Measurements from ENCODE around the gene HOATZ. TPM values are rescaled to one million over a fixed set of nuclear protein-coding genes. Genes with fewer than 3 reads are reported as not detected.

The HOATZ gene
- total RNA-seq, 2 experiments from 2014 or later = not detected

GRCh38 chr11:111518668-111519067 is 4.1 kb downstream of the HOATZ start:
- Histone ChIP-seq H3K27ac (ENCODE audit: low read depth, low read length, poor library complexity, severe bottlenecking) (no peak overlapping the region), H3K4me3 (ENCODE audit: low read depth, low read length, poor library complexity, severe bottlenecking) (no peak overlapping the region), H3K9me2 (ENCODE audit: insufficient read depth, low read length) (no peaks in the 10 kb centered on the region), H3K36me3 (ENCODE audit: insufficient read depth, low read length) (no peaks in the 10 kb centered on the region), H3K4me1 (ENCODE audit: insufficient read depth, low read length, poor library complexity, severe bottlenecking) (no peaks in the 10 kb centered on the region), H3K79me2 (ENCODE audit: insufficient read depth, low read depth, low read length) (no peaks in the 10 kb centered on the region), H2AFZ (ENCODE audit: low read length) (no peak overlapping the region), H3K4me2 (ENCODE audit: low read length) (no peak overlapping the region), H4K20me1 (ENCODE audit: insufficient read depth, low read length) (no peaks in the 10 kb centered on the region; the same call in 1 of the 2 replicates), H3K9me3 (ENCODE audit: low read length) (no peaks in the 10 kb centered on the region)
- TF ChIP-seq EZH2phosphoT487 (IDR thresholded peaks at IDR 0.05; ENCODE audit: borderline replicate concordance, low read depth, low read length) = no peak
- TF ChIP-seq, protein P1, sequence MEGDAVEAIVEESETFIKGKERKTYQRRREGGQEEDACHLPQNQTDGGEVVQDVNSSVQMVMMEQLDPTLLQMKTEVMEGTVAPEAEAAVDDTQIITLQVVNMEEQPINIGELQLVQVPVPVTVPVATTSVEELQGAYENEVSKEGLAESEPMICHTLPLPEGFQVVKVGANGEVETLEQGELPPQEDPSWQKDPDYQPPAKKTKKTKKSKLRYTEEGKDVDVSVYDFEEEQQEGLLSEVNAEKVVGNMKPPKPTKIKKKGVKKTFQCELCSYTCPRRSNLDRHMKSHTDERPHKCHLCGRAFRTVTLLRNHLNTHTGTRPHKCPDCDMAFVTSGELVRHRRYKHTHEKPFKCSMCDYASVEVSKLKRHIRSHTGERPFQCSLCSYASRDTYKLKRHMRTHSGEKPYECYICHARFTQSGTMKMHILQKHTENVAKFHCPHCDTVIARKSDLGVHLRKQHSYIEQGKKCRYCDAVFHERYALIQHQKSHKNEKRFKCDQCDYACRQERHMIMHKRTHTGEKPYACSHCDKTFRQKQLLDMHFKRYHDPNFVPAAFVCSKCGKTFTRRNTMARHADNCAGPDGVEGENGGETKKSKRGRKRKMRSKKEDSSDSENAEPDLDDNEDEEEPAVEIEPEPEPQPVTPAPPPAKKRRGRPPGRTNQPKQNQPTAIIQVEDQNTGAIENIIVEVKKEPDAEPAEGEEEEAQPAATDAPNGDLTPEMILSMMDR (conservative IDR thresholded peaks at IDR 0.05; ENCODE audit: low read length) = no peak
- CTCF ChIA-PET (ENCODE audit: unreplicated experiment) = no interaction called here
- intact Hi-C loops (cut with micrococcal nuclease; ENCODE audit: unreplicated experiment) = no loop called here
- DNase-seq (ENCODE audit: low spot score) = no peak
- POLR2A ChIA-PET = interaction anchor here (0.6 kb wide), 1 partner anchor 1610 kb away, joined by 3 read pairs; no protein-coding TSS in a partner anchor
- BruUV-seq (replicated peaks) = no TSS peak

DNA sequence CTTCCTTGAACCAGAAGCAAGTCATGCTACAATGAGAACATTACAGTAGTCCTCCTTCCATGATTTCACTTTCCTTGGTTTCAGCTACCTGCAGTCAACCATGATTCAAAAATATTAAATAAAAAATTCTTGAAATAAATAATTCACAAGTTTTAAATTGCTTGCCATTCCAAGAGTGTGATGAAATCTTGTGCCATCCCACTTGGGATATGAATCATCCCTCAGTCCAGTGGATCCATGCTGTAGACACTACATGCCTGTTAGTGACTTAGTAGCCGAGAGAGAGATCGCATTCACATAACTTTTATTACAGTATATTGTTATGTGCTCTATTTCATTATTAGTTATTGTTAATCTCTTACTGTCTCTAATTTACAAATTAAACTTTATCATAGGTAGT is 6.0 kb downstream of the HOATZ start:
- intact Hi-C loops (cut with micrococcal nuclease; ENCODE audit: unreplicated experiment) = no loop called here

GRCh38 chr11:111521135-111521534 is 6.6 kb downstream of the HOATZ start:
- CTCF ChIA-PET (ENCODE audit: unreplicated experiment) = no interaction called here
- H3K9me3 ChIP-seq (ENCODE audit: low read length) = no peaks in the 10 kb centered on the region
- no peak overlapping the region for H3K4me2 ChIP-seq (ENCODE audit: low read length)
- no peaks in the 10 kb centered on the region; the same call in 1 of the 2 replicates for H4K20me1 ChIP-seq (ENCODE audit: insufficient read depth, low read length)
- TF ChIP-seq EZH2phosphoT487 (IDR thresholded peaks at IDR 0.05; ENCODE audit: borderline replicate concordance, low read depth, low read length) = no peak
- TF ChIP-seq, protein P1 (conservative IDR thresholded peaks at IDR 0.05; ENCODE audit: low read length) = no peak
- POLR2A ChIA-PET = no interaction called here
- no peak overlapping the region for H3K27ac ChIP-seq (ENCODE audit: low read depth, low read length, poor library complexity, severe bottlenecking)
- DNase-seq (ENCODE audit: low spot score) = no peak
- no peaks in the 10 kb centered on the region for H3K79me2 ChIP-seq (ENCODE audit: insufficient read depth, low read depth, low read length)
- H2AFZ ChIP-seq (ENCODE audit: low read length) = no peak overlapping the region
- no TSS peak for BruUV-seq (replicated peaks)
- no peaks in the 10 kb centered on the region for H3K4me1 ChIP-seq (ENCODE audit: insufficient read depth, low read length, poor library complexity, severe bottlenecking)
- intact Hi-C loops (cut with micrococcal nuclease; ENCODE audit: unreplicated experiment) = no loop called here
- no peaks in the 10 kb centered on the region for H3K36me3 ChIP-seq (ENCODE audit: insufficient read depth, low read length)
- no peak overlapping the region for H3K4me3 ChIP-seq (ENCODE audit: low read depth, low read length, poor library complexity, severe bottlenecking)
- no peaks in the 10 kb centered on the region for H3K9me2 ChIP-seq (ENCODE audit: insufficient read depth, low read length)

More for the DNA sequence above, 6.0 kb downstream of the HOATZ start:
- H2AFZ ChIP-seq (ENCODE audit: low read length) = no peak overlapping the region
- no peaks in the 10 kb centered on the region for H3K9me2 ChIP-seq (ENCODE audit: insufficient read depth, low read length)
- no peaks in the 10 kb centered on the region; the same call in 1 of the 2 replicates for H4K20me1 ChIP-seq (ENCODE audit: insufficient read depth, low read length)
- DNase-seq (ENCODE audit: low spot score) = no peak
- H3K79me2 ChIP-seq (ENCODE audit: insufficient read depth, low read depth, low read length) = no peaks in the 10 kb centered on the region
- H3K4me3 ChIP-seq (ENCODE audit: low read depth, low read length, poor library complexity, severe bottlenecking) = no peak overlapping the region
- TF ChIP-seq EZH2phosphoT487 (IDR thresholded peaks at IDR 0.05; ENCODE audit: borderline replicate concordance, low read depth, low read length) = no peak
- TF ChIP-seq, protein P1 (conservative IDR thresholded peaks at IDR 0.05; ENCODE audit: low read length) = no peak
- no peak overlapping the region for H3K4me2 ChIP-seq (ENCODE audit: low read length)
- no peak overlapping the region for H3K27ac ChIP-seq (ENCODE audit: low read depth, low read length, poor library complexity, severe bottlenecking)
- POLR2A ChIA-PET = no interaction called here
- no peaks in the 10 kb centered on the region for H3K36me3 ChIP-seq (ENCODE audit: insufficient read depth, low read length)
- CTCF ChIA-PET (ENCODE audit: unreplicated experiment) = no interaction called here
- H3K9me3 ChIP-seq (ENCODE audit: low read length) = no peaks in the 10 kb centered on the region
- H3K4me1 ChIP-seq (ENCODE audit: insufficient read depth, low read length, poor library complexity, severe bottlenecking) = no peaks in the 10 kb centered on the region
- no TSS peak for BruUV-seq (replicated peaks)

Measured in OCI-LY7 (cell line).